ENCODE results near the gene MLLT6.
A peak's percentile ranks its signal among the peaks of the same experiment; 100 is the strongest.

MLLT6 gene

GRCh38 chr17:38745545-38745944, 40.5 kb downstream of the MLLT6 start:
- DNase-seq: no peak

DNA sequence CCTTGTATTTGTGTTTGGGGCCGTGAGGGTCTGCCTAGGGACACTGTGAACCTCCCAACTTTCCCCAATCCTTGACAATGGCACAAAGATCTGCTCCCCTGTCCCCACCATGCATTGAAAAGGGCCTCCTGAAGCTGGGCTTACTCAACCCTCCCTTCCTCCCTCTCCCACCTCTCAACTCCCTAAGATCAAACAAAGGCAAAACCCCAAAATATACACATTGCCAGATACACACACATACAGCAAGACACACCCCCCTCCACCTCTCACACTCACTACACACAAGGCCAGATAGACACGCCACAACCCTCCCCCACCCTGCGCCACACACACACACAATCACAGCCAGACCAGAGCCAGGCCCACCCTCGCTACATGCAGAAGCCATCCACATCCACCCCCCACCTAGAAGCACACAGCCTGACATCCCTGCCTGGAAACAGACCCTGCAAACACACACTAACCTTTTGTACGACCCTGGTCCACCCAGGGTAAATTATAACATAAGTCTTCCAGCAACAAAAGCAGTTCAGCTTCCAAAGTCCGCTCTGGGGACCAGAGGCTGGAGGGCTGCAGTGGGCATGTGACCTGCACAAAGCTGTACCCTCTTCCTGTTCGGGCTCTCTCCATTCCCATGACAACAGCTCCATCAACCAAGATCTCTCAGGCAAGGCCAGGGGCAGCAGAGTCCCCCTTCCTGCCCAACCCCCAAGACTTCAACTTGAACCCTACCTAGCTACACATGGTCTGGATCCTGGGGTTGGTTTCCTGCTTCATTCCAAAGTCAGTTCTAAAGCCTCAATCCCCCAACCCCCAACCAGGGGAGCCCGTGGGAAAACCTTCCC, 41.2 kb downstream of the MLLT6 start:
- DNase-seq: no peak

DNA sequence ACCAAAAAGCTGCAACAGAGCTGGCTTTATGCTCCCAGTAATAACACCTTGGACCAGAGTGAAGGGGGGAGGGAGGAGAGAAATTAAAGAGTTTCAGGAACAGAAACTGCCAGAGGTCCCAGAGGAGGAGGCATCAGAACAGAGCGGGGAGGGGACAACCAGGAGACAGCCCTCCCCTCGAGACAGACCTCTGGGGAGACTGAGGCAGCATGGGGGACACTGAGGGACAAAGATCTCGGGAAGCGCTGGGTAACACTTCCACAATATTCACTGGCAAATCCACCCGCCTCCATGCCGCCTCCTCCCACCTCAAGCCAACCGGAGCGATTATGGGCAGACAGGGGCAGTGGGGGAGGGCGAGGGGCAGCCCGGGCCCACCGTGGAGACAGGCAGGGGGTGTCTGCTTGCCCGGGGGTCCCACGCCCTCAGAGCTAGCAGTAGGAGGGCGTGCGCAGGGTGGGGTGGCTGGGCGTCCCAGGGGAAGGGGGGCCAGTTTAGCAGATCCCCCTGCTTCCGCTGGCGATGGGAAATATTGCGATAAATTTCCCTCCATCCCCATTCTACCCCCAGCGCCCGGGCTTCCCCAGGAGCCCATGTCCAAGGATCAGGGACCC, 41.9 kb downstream of the MLLT6 start:
- no peak for DNase-seq

- DNase-seq: no peak
Observed at GRCh38 chr17:38747463-38748148, 42.5 kb downstream of the MLLT6 start.

GRCh38 chr17:38748149-38748891, 43.2 kb downstream of the MLLT6 start, which contains the start of gene PCGF2:
Gene PCGF2, minus strand, starts transcription at chr17:38748336. Its CDS starts 7,934 bp downstream, at chr17:38740402.
- DNase-seq: peak; percentile 84

DNA sequence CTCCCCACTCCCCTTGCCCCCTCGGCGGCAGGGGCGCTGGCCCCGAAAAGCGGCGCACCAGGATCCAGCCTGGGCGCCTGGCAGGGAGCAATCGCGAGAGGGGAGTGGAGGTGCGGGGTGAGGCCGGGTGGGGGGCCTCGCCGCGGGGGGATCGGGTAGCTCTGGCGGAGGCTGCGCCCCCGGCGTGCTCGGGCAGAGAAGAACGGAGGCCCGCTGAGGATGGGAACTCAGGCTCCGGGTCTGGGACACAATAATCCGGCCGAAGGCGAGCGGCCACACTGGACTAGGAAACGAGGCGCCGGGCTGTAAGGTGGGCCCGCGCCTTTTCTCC, 43.8 kb downstream of the MLLT6 start:
- no peak for DNase-seq

GRCh38 chr17:38749223-38750043, 44.4 kb downstream of the MLLT6 start:
- DNase-seq: peak; percentile 50

- no peak for DNase-seq
Observed at GRCh38 chr17:38750044-38750311, 44.9 kb downstream of the MLLT6 start.

- peak; percentile 61 for DNase-seq
Observed at GRCh38 chr17:38750312-38751121, 45.4 kb downstream of the MLLT6 start.

- DNase-seq: peak; percentile 61
Observed at GRCh38 chr17:38751144-38751807, 46.2 kb downstream of the MLLT6 start.

- peak; percentile 74 for DNase-seq
Observed at GRCh38 chr17:38751808-38752307, 46.8 kb downstream of the MLLT6 start.

DNA sequence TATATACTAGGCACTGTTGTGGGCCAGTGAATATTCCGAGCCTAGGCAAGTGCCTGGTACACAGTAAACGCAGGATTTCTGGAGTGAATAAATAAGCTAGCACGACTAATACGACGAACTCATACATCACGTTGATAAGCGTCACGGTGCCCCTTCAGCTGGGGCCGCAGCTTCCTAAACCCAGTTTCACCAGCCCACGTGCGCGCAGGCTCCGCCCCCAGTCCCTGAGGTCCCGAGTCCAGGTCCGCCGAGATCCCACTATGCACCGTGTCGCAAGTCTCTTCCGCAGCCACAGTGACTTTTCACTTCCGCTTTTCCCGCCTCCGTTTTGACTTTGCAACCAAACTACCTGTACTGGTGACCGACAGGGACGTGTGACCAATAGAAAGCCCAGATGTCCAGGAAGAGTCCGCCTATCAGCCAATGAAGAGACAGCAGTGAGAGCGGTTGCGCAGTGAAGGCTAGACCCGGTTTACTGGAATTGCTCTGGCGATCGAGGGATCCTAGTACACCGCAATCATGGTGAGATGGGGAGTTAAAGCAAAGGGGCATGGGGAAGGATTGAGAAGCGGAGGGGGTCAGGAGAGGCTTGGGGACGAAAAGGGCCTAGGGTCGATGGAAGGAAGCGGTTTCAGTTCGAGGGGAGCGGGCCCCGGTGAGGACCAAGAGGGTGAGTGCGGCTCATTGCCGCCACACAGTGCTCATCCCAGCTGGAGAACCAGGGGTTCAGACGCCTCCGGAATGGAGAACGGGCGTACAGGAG, 47.4 kb downstream of the MLLT6 start, which contains the start of gene PSMB3:
PSMB3 (plus strand) TSS at position 434 of the 763 bp plus-strand sequence; CDS start at position 520, 86 bp downstream.
- peak; percentile 99 for DNase-seq

DNA sequence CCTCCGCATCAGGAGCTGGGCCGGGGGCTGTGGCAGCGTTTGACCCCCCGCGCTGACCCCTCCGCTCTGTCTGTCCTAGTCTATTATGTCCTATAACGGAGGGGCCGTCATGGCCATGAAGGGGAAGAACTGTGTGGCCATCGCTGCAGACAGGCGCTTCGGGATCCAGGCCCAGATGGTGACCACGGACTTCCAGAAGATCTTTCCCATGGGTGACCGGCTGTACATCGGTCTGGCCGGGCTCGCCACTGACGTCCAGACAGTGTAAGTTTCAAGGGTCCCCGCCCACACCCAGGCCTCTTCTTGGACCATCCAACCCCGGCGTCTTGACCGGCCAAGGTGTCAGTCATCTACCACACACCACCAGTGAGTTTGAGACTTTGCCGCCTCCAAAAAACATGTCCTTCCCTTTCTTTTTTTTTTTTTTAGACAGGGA, 48.0 kb downstream of the MLLT6 start:
- DNase-seq: no peak

DNA sequence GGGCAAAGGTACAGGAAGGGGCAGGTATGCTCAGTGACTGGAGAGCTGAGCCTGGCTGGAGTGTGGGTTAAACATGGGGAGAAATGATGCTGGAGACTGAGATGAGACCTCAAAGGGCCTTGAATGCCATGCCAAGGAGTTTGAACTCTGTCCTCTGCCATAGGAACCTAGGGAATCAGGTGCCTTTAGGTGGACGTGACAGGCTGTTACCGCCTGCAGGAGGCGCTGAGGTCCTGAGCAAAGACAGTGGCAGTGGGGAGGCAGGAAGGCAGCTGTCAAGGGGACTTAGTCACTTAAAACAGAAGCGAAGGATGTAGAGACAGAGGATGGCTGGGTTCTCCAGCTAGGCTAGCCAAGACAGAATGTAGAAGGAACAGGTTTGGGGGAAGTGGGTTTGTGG, 56.5 kb downstream of the MLLT6 start:
- no peak for DNase-seq

GRCh38 chr17:38762231-38762630, 57.2 kb downstream of the MLLT6 start:
- DNase-seq: no peak

GRCh38 chr17:38766341-38766740, 61.3 kb downstream of the MLLT6 start:
- DNase-seq: no peak

GRCh38 chr17:38768417-38768816, 63.3 kb downstream of the MLLT6 start:
- no peak for DNase-seq

DNA sequence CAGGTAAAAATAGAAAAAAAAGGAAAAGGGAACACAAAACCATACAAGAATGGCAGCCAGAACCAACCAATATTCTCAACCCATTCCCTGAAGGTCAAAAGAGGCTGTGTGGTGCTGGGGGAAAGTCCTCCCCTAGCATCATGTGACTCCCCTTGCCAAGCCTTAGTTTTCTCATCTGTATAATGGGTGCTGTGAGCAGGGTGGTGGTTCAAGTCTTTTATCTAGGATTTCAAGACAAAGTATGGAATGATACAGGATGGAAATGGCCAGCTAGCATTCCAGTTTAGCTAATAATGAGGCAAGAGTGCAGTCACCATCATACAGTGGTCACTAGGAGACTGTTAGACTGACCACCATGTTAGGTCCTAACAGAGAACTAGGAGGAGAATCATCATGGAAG, 68.2 kb downstream of the MLLT6 start:
- no peak for DNase-seq

- no peak for DNase-seq
Observed at GRCh38 chr17:38777641-38778250, 72.7 kb downstream of the MLLT6 start.
